ENCODE measurements around the gene FBXW8.

FBXW8 gene

DNA sequence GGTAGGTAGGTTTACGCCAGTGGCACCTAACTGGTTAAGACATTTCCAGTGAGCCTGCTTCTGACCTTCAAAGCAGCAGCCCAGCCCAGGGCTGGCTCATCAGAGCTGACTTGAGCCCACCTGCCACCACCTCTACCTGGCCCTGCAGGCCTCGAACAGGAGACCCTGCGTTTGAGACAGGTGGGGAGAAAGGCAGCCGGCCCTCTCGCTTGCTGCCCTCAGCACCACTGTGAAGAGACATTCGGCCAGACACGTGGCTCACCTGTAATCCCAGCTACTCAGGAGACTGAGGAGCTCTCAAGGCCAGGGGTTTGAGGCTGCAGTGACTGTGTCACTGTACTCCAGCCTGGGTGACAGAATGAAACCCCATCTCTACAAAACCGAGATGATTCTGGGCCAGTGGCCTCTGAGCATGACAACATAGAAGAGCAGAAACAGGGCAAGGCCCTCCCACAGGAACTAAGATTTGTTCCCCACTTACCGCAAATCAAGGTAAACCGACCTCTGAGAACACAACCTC is 114.3 kb downstream of the FBXW8 start:
- Histone ChIP-seq H3K36me3 (ENCODE audit: insufficient read depth, low read length) (no peaks in the 10 kb centered on the region; the same call in none of the 2 replicates), H2AFZ (ENCODE audit: low read length, unreplicated experiment) (no peak overlapping the region), H3K79me2 (ENCODE audit: control insufficient read depth, insufficient read depth, low read length, unreplicated experiment) (no peaks in the 10 kb centered on the region), H3K27me3 (ENCODE audit: insufficient read depth, low read length) (no peaks in the 10 kb centered on the region), H3K27ac (ENCODE audit: low read depth, low read length) (no peak overlapping the region), H3K4me3 (ENCODE audit: low read depth, low read length) (no peak overlapping the region), H3K4me1 (ENCODE audit: control insufficient read depth, insufficient read depth, low read length, unreplicated experiment) (no peaks in the 10 kb centered on the region)

DNA sequence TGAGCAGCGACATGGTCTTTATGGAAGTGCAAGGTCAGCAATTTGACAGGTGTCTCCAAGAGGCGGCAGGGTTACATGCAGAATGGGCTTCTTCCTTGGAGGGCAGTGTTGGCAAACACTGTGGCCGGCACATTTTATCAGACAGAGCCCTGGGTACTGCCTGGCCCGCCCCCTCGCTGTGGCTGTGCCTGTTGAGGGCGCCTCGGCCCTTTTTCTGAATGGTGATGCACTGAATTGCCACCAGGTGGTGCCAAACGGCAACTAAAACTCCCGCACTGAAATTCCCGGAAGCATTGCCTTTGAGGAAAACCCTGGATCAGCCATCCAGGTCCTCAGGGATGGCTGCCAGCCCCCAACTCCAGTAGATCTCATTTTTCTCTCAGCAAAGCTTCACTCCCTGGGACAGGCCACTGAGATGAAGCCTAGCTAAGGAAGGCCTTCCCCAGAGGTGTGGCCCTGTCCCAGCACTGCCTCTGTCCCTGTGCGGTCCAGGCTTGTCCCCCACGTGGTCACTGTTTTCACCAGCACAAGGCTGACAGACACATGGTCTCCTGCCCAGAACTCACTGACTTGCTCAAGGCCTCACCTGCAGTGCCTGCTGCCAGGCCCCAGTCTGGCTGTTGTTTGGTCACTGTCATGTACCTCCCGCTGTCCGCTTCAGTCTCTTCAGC is 114.9 kb downstream of the FBXW8 start:
- H3K36me3 ChIP-seq (ENCODE audit: insufficient read depth, low read length), result no peaks in the 10 kb centered on the region; the same call in none of the 2 replicates
- H3K79me2 ChIP-seq (ENCODE audit: control insufficient read depth, insufficient read depth, low read length, unreplicated experiment), result no peaks in the 10 kb centered on the region
- no peak overlapping the region for H2AFZ ChIP-seq (ENCODE audit: low read length, unreplicated experiment)
- no peaks in the 10 kb centered on the region for H3K4me1 ChIP-seq (ENCODE audit: control insufficient read depth, insufficient read depth, low read length, unreplicated experiment)
- no peak overlapping the region for H3K27ac ChIP-seq (ENCODE audit: low read depth, low read length)
- H3K4me3 ChIP-seq (ENCODE audit: low read depth, low read length), result no peak overlapping the region
- H3K27me3 ChIP-seq (ENCODE audit: insufficient read depth, low read length), result no peaks in the 10 kb centered on the region

DNA sequence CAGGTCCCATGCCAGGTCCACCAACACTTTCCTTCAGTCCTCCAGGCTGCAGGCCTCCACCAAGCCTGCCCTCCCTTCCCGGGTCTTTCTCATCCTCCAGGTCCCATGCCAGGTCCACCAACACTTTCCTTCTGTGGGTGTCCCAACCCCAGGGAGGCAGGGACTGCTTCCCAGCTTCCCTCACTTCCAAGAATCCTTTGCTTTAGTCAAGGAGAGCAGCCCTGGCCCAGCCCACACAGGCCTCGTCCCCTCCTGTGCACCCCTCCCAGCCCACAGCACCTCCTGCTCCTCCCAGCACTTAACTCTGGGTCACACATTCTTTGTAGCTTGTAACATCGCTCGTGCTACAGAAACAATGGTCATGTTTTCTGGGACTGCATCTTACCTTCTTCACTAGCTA is 115.6 kb downstream of the FBXW8 start:
- H3K4me1 ChIP-seq (ENCODE audit: control insufficient read depth, insufficient read depth, low read length, unreplicated experiment), result no peaks in the 10 kb centered on the region
- no peak overlapping the region for H3K27ac ChIP-seq (ENCODE audit: low read depth, low read length)
- H3K4me3 ChIP-seq (ENCODE audit: low read depth, low read length), result no peak overlapping the region
- H3K27me3 ChIP-seq (ENCODE audit: insufficient read depth, low read length), result no peaks in the 10 kb centered on the region
- H2AFZ ChIP-seq (ENCODE audit: low read length, unreplicated experiment), result no peak overlapping the region
- H3K36me3 ChIP-seq (ENCODE audit: insufficient read depth, low read length), result no peaks in the 10 kb centered on the region; the same call in none of the 2 replicates
- H3K79me2 ChIP-seq (ENCODE audit: control insufficient read depth, insufficient read depth, low read length, unreplicated experiment), result no peaks in the 10 kb centered on the region

DNA sequence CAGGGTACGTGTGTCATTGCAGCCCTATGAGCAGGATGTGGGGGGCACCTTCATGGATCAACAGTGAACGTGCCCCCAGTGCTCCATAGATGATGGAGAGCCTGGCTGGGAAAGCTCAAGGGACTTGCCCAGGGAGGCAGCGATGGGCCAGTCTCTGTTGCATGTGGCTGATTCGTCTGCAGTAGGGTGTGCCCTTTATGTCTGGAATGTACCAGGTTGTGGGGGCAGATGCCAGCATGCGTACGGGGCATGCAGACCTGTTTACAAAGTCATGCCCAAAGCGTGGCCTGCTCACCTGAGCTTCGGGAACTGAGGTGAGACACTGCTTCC is 116.1 kb downstream of the FBXW8 start:
- H3K27ac ChIP-seq (ENCODE audit: low read depth, low read length), result no peak overlapping the region
- H3K36me3 ChIP-seq (ENCODE audit: insufficient read depth, low read length), result no peaks in the 10 kb centered on the region; the same call in none of the 2 replicates
- H3K79me2 ChIP-seq (ENCODE audit: control insufficient read depth, insufficient read depth, low read length, unreplicated experiment), result no peaks in the 10 kb centered on the region
- no peaks in the 10 kb centered on the region for H3K27me3 ChIP-seq (ENCODE audit: insufficient read depth, low read length)
- H3K4me3 ChIP-seq (ENCODE audit: low read depth, low read length), result no peak overlapping the region
- no peaks in the 10 kb centered on the region for H3K4me1 ChIP-seq (ENCODE audit: control insufficient read depth, insufficient read depth, low read length, unreplicated experiment)
- no peak overlapping the region for H2AFZ ChIP-seq (ENCODE audit: low read length, unreplicated experiment)

DNA sequence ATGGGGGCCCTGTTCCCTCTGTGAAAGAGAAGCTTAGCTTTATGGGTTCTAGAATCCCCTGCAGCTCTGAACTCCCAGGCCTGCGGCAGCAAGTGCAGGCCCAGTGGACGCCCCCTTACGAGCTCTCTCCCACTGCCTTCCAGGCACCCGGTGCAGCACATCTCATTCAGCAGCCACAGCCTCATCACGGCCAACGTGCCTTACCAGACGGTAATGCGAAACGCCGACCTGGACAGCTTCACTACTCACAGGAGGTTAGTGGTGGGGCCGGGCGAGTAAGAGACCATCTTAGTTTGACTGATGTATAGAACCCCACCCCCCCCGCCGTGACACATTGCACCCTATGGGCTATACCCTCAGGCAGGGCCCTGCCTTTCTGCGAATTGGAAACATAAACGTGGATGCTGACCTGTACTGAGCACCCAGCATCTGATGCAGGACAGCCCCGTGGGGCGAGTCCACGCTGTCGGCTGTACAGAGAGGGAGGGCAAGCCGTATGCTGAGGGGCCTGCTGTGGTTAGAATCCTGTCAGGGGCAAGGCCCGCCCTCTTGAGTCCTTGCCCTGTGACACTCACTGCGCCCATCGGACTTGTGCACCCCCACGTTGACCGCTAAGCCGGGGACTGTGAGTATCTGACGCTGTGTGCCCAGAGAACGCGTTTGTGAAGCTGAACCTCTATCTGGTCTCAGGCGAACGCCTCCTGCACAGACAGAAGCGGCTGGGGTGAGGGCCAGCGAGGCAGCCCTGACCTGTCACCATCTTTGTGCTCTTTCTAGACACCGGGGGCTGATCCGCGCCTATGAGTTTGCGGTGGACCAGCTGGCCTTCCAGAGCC is 116.7 kb downstream of the FBXW8 start:
- Histone ChIP-seq H3K27ac (ENCODE audit: low read depth, low read length) (no peak overlapping the region), H3K27me3 (ENCODE audit: insufficient read depth, low read length) (peaks cover under 1% of the 10 kb centered on the region; the same call in 1 of the 2 replicates), H3K4me1 (ENCODE audit: control insufficient read depth, insufficient read depth, low read length, unreplicated experiment) (no peaks in the 10 kb centered on the region), H3K4me3 (ENCODE audit: low read depth, low read length) (no peak overlapping the region), H3K36me3 (ENCODE audit: insufficient read depth, low read length) (no peaks in the 10 kb centered on the region; the same call in none of the 2 replicates), H2AFZ (ENCODE audit: low read length, unreplicated experiment) (no peak overlapping the region), H3K79me2 (ENCODE audit: control insufficient read depth, insufficient read depth, low read length, unreplicated experiment) (no peaks in the 10 kb centered on the region)

DNA sequence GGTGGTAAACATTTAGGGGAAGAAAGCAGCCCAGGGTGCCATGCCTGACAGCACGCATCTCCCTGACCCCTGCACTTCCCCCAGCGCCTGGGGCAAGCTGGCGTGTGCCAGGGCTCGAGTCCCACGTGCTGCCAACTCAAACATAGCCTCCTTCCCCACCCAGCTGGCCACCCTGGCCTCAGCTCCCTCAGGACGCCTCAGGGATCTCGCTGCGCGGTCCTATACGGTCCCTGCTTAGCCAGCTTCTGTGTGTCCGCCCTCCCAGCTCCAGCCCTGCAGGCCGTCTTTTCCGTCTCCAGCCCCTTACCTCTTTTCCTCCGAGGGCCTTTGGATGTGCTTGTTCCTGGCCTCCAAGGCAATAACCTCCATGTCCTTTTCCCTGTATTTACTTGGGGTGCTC is 117.5 kb downstream of the FBXW8 start:
- Histone ChIP-seq H3K79me2 (ENCODE audit: control insufficient read depth, insufficient read depth, low read length, unreplicated experiment) (no peaks in the 10 kb centered on the region), H3K27ac (ENCODE audit: low read depth, low read length) (no peak overlapping the region), H3K36me3 (ENCODE audit: insufficient read depth, low read length) (no peaks in the 10 kb centered on the region; the same call in none of the 2 replicates), H3K4me1 (ENCODE audit: control insufficient read depth, insufficient read depth, low read length, unreplicated experiment) (no peaks in the 10 kb centered on the region), H3K27me3 (ENCODE audit: insufficient read depth, low read length) (peaks cover 8% of the 10 kb centered on the region), H2AFZ (ENCODE audit: low read length, unreplicated experiment) (no peak overlapping the region), H3K4me3 (ENCODE audit: low read depth, low read length) (no peak overlapping the region)

DNA sequence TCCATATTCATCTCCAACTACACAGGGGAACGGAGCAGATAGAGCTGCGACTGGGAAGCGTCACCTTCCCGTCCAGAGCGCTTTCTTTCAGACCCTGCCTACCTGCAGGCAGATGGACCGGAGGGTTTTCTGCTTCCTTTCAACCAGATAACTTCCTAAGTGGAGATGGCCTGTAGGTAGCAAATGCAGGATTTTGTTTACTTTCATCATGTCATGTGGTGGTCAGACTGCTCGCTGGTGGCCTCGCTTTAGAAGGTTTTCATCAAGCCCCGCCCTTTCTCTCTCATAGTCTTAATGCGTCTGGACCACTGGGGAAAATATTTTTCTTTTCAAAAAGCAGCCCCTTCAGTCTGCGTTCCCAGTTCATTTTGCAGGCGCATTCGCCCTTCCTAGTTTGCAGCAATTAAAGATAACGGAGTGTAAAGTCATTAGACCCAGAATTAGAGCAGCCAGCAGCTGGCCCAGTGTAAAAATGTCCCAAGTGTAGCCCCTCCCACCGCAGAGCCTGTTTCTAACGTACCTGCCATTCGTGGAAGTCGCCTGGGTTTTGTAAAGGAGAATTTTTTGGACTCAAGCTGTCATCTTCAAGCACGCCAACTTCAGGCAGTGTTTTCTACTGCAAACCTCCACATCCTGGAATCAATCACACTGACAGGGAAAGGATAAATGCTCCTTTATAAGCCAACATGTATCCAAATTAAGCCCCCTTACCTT is 119.6 kb downstream of the FBXW8 start:
- H3K4me3 ChIP-seq (ENCODE audit: low read depth, low read length), result no peak overlapping the region
- H3K27me3 ChIP-seq (ENCODE audit: insufficient read depth, low read length), result peaks cover 29% of the 10 kb centered on the region
- H3K27ac ChIP-seq (ENCODE audit: low read depth, low read length), result no peak overlapping the region
- no peak overlapping the region for H2AFZ ChIP-seq (ENCODE audit: low read length, unreplicated experiment)
- H3K4me1 ChIP-seq (ENCODE audit: control insufficient read depth, insufficient read depth, low read length, unreplicated experiment), result no peaks in the 10 kb centered on the region
- no peaks in the 10 kb centered on the region; the same call in 1 of the 2 replicates for H3K36me3 ChIP-seq (ENCODE audit: insufficient read depth, low read length)
- no peaks in the 10 kb centered on the region for H3K79me2 ChIP-seq (ENCODE audit: control insufficient read depth, insufficient read depth, low read length, unreplicated experiment)

DNA sequence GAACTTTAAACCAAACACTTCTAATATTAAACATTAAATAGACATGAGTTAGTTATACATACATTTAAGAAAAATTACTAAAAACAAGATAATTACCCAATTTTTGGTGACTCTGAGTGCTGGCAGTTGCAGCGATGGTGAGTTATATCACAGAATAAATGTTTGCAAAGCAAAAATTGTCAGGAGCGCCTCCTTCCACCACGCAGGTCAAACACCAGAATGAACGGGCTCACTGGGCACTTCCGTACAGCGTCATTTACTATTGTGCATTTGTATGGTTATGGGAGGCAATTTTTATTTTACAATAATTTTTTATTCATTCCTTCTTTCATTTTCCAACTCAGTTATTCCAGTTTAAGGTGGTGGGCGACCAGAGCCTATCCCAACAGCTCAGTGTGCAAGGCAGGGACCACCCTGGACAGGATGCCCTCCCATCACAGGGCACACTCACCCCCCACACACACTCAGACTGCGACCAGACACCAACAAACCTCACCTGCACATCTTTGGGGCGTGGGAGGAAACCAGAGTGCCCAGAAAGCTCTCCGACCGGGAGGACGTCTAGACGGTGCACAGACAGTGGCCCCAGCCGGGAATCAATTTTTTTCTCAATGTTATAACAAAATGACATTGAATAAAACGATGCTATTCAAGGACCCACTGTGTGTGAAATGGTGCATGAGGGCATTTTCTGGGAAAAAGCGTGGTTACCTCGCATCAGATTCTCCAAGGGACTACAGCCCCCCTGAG is 121.3 kb downstream of the FBXW8 start:
- Histone ChIP-seq H3K4me3 (ENCODE audit: low read depth, low read length) (no peak overlapping the region), H3K79me2 (ENCODE audit: control insufficient read depth, insufficient read depth, low read length, unreplicated experiment) (no peaks in the 10 kb centered on the region), H3K36me3 (ENCODE audit: insufficient read depth, low read length) (no peaks in the 10 kb centered on the region), H3K27ac (ENCODE audit: low read depth, low read length) (no peak overlapping the region), H3K27me3 (ENCODE audit: insufficient read depth, low read length) (peaks cover 35% of the 10 kb centered on the region), H3K4me1 (ENCODE audit: control insufficient read depth, insufficient read depth, low read length, unreplicated experiment) (no peaks in the 10 kb centered on the region), H2AFZ (ENCODE audit: low read length, unreplicated experiment) (no peak overlapping the region)

DNA sequence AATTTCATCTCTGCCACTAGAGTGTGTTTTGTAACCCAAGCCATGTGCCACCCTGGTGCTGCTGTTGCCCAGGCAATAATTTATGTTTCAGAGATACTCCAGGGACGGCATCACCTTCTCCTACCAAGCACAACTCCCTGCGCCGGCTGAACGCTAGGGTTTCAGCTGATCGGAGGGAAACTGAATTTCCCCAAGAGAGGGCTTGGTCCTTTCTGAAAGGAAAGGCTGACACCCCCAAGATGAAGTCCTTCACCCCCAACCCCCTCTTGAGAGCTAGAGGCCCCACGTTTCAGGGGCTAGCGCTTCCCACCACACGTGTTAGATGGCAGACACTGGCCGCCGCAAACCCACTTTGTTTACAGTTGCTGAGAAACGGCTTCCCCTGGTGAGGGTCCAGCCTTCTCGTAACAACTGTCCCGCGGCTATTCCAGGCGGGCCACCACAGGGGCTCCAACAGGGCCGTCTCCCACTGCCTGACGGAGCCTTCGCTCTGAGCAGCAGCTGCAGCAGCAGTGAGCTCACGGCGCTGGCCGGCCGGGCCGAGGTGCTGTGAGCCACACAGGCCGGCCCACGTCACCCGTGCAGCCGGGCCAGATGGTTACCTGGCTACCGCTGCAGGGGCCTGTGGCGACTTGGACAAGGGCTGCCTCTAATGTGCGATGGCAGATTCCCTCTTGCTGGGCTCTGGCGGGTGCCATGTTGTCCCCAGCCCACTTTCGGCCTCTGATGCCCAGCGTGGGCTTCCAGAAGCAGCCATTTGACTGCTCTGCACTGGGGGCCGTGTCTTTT is 122.0 kb downstream of the FBXW8 start:
- no peak overlapping the region for H3K27ac ChIP-seq (ENCODE audit: low read depth, low read length)
- peaks cover 35% of the 10 kb centered on the region for H3K27me3 ChIP-seq (ENCODE audit: insufficient read depth, low read length)

More for the DNA sequence above, 122.0 kb downstream of the FBXW8 start:
- H3K4me3 ChIP-seq (ENCODE audit: low read depth, low read length), result no peak overlapping the region
- H2AFZ ChIP-seq (ENCODE audit: low read length, unreplicated experiment), result no peak overlapping the region
- no peaks in the 10 kb centered on the region for H3K4me1 ChIP-seq (ENCODE audit: control insufficient read depth, insufficient read depth, low read length, unreplicated experiment)
- no peaks in the 10 kb centered on the region for H3K36me3 ChIP-seq (ENCODE audit: insufficient read depth, low read length)
- no peaks in the 10 kb centered on the region for H3K79me2 ChIP-seq (ENCODE audit: control insufficient read depth, insufficient read depth, low read length, unreplicated experiment)
